ENCODE measurements around the gene ARHGEF9.
"Not testable (repeated sequence)": the region's sequence is repeated elsewhere in the genome, so short reads cannot be mapped to it uniquely, and the experiment has no call there.

ARHGEF9 gene

GRCh38 chrX:63656871-63657580, 128.0 kb downstream of the ARHGEF9 start:
- no peak for DNase-seq

- DNase-seq: no peak
These were observed 132.8 kb downstream of the ARHGEF9 start for GRCh38 chrX:63652086-63652765.

DNA sequence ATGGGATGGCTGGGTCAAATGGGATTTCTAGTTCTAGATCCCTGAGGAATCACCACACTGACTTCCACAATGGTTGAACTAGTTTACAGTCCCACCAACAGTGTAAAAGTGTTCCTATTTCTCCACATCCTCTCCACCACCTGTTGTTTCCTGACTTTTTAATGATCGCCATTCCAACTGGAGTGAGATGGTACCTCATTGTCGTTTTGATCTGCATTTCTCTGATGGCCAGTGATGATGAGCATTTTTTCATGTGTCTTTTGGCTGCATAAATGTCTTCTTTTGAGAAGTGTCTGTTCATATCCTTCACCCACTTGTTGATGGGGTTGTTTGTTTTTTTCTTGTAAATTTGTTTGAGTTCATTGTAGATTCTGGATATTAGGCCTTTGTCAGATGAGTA, 139.3 kb downstream of the ARHGEF9 start:
- DNase-seq: not testable (repeated sequence)

- DNase-seq: no peak
These were observed 149.3 kb downstream of the ARHGEF9 start for GRCh38 chrX:63635750-63636149.

GRCh38 chrX:63613531-63614028, 171.4 kb downstream of the ARHGEF9 start:
- no peak for DNase-seq

DNA sequence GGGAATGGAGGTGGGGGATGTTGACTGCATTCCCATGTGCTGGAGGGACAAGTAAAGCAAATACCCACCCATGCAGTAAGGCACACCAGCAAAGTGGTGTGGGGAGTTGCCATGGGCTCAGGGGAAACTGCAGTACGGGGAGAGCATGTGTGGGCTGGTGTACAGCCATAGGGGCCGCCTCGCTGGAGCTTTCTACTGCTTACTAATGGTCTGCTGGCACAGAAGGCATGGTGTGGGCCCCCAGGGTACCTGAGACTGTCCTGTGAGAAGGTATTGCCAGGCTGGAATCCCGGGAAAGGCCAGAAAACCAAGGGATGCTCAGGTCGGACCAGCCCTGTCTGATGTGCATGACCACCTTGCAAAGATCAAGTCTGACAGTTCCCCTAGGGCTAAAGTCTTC, 199.1 kb downstream of the ARHGEF9 start:
- DNase-seq: no peak

Data from DMS79 treated with DMSO at 0.1 percent for 48 hours (cell line).